HepG2 (cell line): ENCODE measurements around the gene FYB2. TPM values are rescaled to one million over a fixed set of nuclear protein-coding genes. Genes with fewer than 3 reads are reported as not detected.

Experiments used
- GMEB2 ChIP-seq: IDR thresholded peaks from 2 replicates; pipeline ENCODE4 v1.6.1; 2016; ENCODE audit warnings: missing biosample characterization, missing genetic modification reagents, low read depth
- HIVEP1 ChIP-seq: sonication (generic); formaldehyde crosslinking; IDR thresholded peaks from 2 replicates; pipeline ENCODE4 v1.4.0; 2020; ENCODE audit warnings: mild to moderate bottlenecking, missing genetic modification reagents
- MTF2 ChIP-seq: sonication (generic); formaldehyde crosslinking; IDR thresholded peaks from 2 replicates; pipeline ENCODE4 v1.5.0; 2020; ENCODE audit warnings: missing genetic modification reagents, borderline replicate concordance
- PCBP2 ChIP-seq: fragments of 200-400 bp; formaldehyde crosslinking; optimal IDR thresholded peaks from 2 replicates; pipeline ENCODE3; 2018; ENCODE audit warnings: low read length, low read depth; ENCODE audit not compliant: poor library complexity, severe bottlenecking
- POLR2A ChIP-seq, 2 experiments: IDR thresholded peaks; 2 replicates each; pipeline ENCODE4 v1.6.1; 2011; ENCODE audit warnings: low read depth in 2 of 2, low read length in 2 of 2, mild to moderate bottlenecking in 1 of 2, moderate library complexity in 1 of 2; ENCODE audit not compliant: insufficient read depth in 1 of 2
- RBM22 ChIP-seq: fragments of 200-400 bp; formaldehyde crosslinking; optimal IDR thresholded peaks from 2 replicates; pipeline ENCODE3; 2017; ENCODE audit warnings: mild to moderate bottlenecking, low read length, moderate library complexity
- XBP1 ChIP-seq: sonication (generic); formaldehyde crosslinking; IDR thresholded peaks from 2 replicates; pipeline ENCODE4 v1.5.0; 2020; ENCODE audit warnings: missing genetic modification reagents
- YEATS2 ChIP-seq: sonication (generic); formaldehyde crosslinking; IDR thresholded peaks from 2 replicates; pipeline ENCODE4 v1.4.0; 2020; ENCODE audit warnings: missing genetic modification reagents, borderline replicate concordance
- ZBTB10 ChIP-seq: sonication (generic); formaldehyde crosslinking; IDR thresholded peaks from 2 replicates; pipeline ENCODE4 v1.4.0; 2020; ENCODE audit warnings: missing genetic modification reagents, borderline replicate concordance
- ZFP41 ChIP-seq: sonication (generic); formaldehyde crosslinking; IDR thresholded peaks from 2 replicates; pipeline ENCODE4 v1.4.0; 2020; ENCODE audit warnings: mild to moderate bottlenecking, missing genetic modification reagents, borderline replicate concordance
- ZNF253 ChIP-seq: sonication (generic); formaldehyde crosslinking; IDR thresholded peaks from 2 replicates; pipeline ENCODE4 v1.8.0; 2022; ENCODE audit warnings: mild to moderate bottlenecking, missing genetic modification reagents, borderline replicate concordance
- ZNF740 ChIP-seq: sonication (generic); formaldehyde crosslinking; IDR thresholded peaks from 2 replicates; pipeline ENCODE4 v1.4.0; 2020; ENCODE audit warnings: missing genetic modification reagents
- ZNF749 ChIP-seq: sonication (generic); formaldehyde crosslinking; IDR thresholded peaks from 2 replicates; pipeline ENCODE4 v1.8.0; 2022; ENCODE audit warnings: mild to moderate bottlenecking, missing genetic modification reagents, moderate library complexity, borderline replicate concordance
- ZNF788 ChIP-seq: sonication (generic); formaldehyde crosslinking; IDR thresholded peaks from 2 replicates; pipeline ENCODE4 v1.5.0; 2020; ENCODE audit warnings: mild to moderate bottlenecking, missing genetic modification reagents, borderline replicate concordance
- ZSCAN12 ChIP-seq: sonication (generic); formaldehyde crosslinking; IDR thresholded peaks from 2 replicates; pipeline ENCODE4 v1.9.0; 2021; ENCODE audit warnings: mild to moderate bottlenecking, missing genetic modification reagents
- polyA plus RNA-seq, 8 experiments: library from polyadenylated mRNA; depleted of rRNA in 3 of 8; stranded (reverse) in 7 of 8; unstranded in 1 of 8; fragments of >200 nt; fragmentation: Illumina TruSeq in 4 of 8; extraction: Trizol in 4 of 8; gene quantifications; 2 replicates each; pipeline versions ENCODE4 v1.2.1 to v1.2.3, GENCODE V29; 2011 to 2016; ENCODE audit warnings: low read depth in 4 of 8, missing spikeins in 1 of 8, mixed read lengths in 1 of 8; ENCODE audit not compliant: insufficient read depth in 1 of 8
- total RNA-seq, 5 experiments: library from RNA; depleted of rRNA; stranded (reverse); fragments of >200 nt; fragmentation: Illumina TruSeq; extraction: Trizol; gene quantifications; 2 replicates each; pipeline ENCODE4 v1.2.3, GENCODE V29; 2016; ENCODE audit warnings: low read depth in 1 of 5
- TF ChIP-seq, protein P1 (sequence below): sonication (generic); IDR thresholded peaks from 2 replicates; pipeline ENCODE4 v1.6.1; 2016; ENCODE audit warnings: low read depth, borderline replicate concordance
- TF ChIP-seq, protein P2 (sequence below): IDR thresholded peaks from 2 replicates; pipeline ENCODE4 v1.4.0; 2020; ENCODE audit warnings: mild to moderate bottlenecking, missing genetic modification reagents
- TF ChIP-seq, protein P3 (sequence below): sonication (generic); formaldehyde crosslinking; IDR thresholded peaks from 2 replicates; pipeline ENCODE4 v1.4.0; 2020; ENCODE audit warnings: mild to moderate bottlenecking, missing genetic modification reagents

FYB2 gene
- total and polyA plus RNA-seq, 2 of the 13 experiments (the other 11 are each of a cell fraction or from before 2014, with no cell fraction given), result 1.2 to 2.7 TPM

DNA sequence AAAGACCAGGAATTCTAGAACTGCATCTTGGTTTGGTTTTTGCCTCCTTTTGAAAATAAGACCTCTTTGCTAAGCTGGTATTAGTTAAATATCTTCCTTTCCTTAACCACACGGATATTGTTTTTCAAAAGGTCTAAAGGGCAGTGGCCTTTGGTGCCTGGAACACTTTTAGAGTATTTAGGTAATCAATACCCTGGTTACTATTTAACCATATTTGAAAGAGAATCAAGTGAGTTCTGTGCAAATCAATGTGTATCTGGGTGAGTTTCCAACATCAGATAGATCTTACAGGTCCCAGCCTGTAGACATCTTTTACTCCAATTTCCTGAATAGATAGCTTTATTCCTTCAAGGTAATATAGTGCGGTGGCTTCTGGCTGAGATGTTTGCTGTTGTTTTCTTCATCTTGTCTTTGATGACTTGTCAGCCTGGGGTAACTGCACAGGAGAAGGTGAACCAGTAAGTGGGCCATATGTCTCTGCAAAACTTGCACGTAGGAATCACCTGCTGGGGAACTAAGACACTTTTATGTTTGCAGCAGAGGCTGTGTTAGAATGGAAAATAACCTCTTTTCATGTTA lies 35.4 kb upstream of the FYB2 start, which contains the start of gene C8A (continued):
- TF ChIP-seq, protein P1, sequence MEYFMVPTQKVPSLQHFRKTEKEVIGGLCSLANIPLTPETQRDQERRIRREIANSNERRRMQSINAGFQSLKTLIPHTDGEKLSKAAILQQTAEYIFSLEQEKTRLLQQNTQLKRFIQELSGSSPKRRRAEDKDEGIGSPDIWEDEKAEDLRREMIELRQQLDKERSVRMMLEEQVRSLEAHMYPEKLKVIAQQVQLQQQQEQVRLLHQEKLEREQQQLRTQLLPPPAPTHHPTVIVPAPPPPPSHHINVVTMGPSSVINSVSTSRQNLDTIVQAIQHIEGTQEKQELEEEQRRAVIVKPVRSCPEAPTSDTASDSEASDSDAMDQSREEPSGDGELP, result peak; percentile 53; the same call in 1 of the 2 replicates
- no peak for TF ChIP-seq ZNF788 (CRISPR knock-in tag)
- TF ChIP-seq RBM22, result no peak
- no peak for TF ChIP-seq ZBTB10
- TF ChIP-seq, protein P2, sequence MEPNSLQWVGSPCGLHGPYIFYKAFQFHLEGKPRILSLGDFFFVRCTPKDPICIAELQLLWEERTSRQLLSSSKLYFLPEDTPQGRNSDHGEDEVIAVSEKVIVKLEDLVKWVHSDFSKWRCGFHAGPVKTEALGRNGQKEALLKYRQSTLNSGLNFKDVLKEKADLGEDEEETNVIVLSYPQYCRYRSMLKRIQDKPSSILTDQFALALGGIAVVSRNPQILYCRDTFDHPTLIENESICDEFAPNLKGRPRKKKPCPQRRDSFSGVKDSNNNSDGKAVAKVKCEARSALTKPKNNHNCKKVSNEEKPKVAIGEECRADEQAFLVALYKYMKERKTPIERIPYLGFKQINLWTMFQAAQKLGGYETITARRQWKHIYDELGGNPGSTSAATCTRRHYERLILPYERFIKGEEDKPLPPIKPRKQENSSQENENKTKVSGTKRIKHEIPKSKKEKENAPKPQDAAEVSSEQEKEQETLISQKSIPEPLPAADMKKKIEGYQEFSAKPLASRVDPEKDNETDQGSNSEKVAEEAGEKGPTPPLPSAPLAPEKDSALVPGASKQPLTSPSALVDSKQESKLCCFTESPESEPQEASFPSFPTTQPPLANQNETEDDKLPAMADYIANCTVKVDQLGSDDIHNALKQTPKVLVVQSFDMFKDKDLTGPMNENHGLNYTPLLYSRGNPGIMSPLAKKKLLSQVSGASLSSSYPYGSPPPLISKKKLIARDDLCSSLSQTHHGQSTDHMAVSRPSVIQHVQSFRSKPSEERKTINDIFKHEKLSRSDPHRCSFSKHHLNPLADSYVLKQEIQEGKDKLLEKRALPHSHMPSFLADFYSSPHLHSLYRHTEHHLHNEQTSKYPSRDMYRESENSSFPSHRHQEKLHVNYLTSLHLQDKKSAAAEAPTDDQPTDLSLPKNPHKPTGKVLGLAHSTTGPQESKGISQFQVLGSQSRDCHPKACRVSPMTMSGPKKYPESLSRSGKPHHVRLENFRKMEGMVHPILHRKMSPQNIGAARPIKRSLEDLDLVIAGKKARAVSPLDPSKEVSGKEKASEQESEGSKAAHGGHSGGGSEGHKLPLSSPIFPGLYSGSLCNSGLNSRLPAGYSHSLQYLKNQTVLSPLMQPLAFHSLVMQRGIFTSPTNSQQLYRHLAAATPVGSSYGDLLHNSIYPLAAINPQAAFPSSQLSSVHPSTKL (CRISPR knock-in tag), result peak; percentile 97
- no peak for TF ChIP-seq XBP1
- TF ChIP-seq ZFP41 (CRISPR knock-in tag), result no peak
- TF ChIP-seq POLR2A (IDR thresholded peaks at IDR 0.05; ENCODE audit: insufficient read depth in 1 of 2, low read depth in 2 of 2, low read length in 2 of 2), result peak in 1 of 2 experiments; percentile 39; a peak in 3 of 4 replicates
- no peak for TF ChIP-seq MTF2 (CRISPR knock-in tag)
- TF ChIP-seq ZNF253, result no peak
- TF ChIP-seq PCBP2, result no peak
- peak; percentile 54; the same call in 1 of the 2 replicates for TF ChIP-seq YEATS2 (CRISPR knock-in tag)
- no peak for TF ChIP-seq ZNF749
- TF ChIP-seq, protein P3, sequence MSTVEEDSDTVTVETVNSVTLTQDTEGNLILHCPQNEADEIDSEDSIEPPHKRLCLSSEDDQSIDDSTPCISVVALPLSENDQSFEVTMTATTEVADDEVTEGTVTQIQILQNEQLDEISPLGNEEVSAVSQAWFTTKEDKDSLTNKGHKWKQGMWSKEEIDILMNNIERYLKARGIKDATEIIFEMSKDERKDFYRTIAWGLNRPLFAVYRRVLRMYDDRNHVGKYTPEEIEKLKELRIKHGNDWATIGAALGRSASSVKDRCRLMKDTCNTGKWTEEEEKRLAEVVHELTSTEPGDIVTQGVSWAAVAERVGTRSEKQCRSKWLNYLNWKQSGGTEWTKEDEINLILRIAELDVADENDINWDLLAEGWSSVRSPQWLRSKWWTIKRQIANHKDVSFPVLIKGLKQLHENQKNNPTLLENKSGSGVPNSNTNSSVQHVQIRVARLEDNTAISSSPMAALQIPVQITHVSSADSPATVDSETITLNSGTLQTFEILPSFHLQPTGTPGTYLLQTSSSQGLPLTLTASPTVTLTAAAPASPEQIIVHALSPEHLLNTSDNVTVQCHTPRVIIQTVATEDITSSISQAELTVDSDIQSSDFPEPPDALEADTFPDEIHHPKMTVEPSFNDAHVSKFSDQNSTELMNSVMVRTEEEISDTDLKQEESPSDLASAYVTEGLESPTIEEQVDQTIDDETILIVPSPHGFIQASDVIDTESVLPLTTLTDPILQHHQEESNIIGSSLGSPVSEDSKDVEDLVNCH (CRISPR knock-in tag), result no peak
- no peak for TF ChIP-seq GMEB2
- no peak for TF ChIP-seq ZSCAN12
- no peak for TF ChIP-seq ZNF740
- no peak for TF ChIP-seq HIVEP1 (CRISPR knock-in tag)
